IPS DF 6.9 (cell line): ENCODE data around the gene GADD45B.
"Not testable (repeated sequence)": the region's sequence is repeated elsewhere in the genome, so short reads cannot be mapped to it uniquely, and the experiment has no call there.

Source experiments
- DNase-seq: peaks from one replicate; pipeline ENCODE4 v3.0.0-alpha.2; 2013; ENCODE audit warnings: low read depth, low spot score
- H3K27ac ChIP-seq: one replicate; pipeline ENCODE4 v1.5.1; 2013; ENCODE audit warnings: low read length, control low read depth
- H3K27me3 ChIP-seq: 2 replicates; pipeline ENCODE4 v1.6.1; 2013; ENCODE audit warnings: mild to moderate bottlenecking, low read length; ENCODE audit not compliant: control insufficient read depth, insufficient read depth
- H3K36me3 ChIP-seq: 2 replicates; pipeline ENCODE4 v1.6.1; 2013; ENCODE audit warnings: low read length; ENCODE audit not compliant: control insufficient read depth, insufficient read depth
- H3K4me1 ChIP-seq: 2 replicates; pipeline ENCODE4 v1.6.1; 2013; ENCODE audit warnings: low read length; ENCODE audit not compliant: control insufficient read depth, insufficient read depth
- H3K4me3 ChIP-seq: 2 replicates; pipeline ENCODE4 v1.5.1; 2013; ENCODE audit warnings: mild to moderate bottlenecking, low read length
- H3K9me3 ChIP-seq: 2 replicates; pipeline ENCODE4 v1.6.1; 2013; ENCODE audit warnings: low read length, inconsistent platforms; ENCODE audit not compliant: control insufficient read depth, insufficient read depth
- WGBS: extraction: QIAGEN DNeasy Blood & Tissue Kit; methylation state at CpG from one replicate; pipeline ENCODE4 v1.1.7; 2013; ENCODE audit warnings: mixed read lengths, missing lambda C conversion rate; ENCODE audit not compliant: insufficient read length, insufficient coverage; 5-methylcytosine and 5-hydroxymethylcytosine counted together

The GADD45B gene

GRCh38 chr19:2500156-2500555 is 24.2 kb downstream of the GADD45B start:
- Histone ChIP-seq H3K27me3 (no peaks in the 10 kb centered on the region), H3K9me3 (no peaks in the 10 kb centered on the region), H3K27ac (no peak overlapping the region), H3K36me3 (no peaks in the 10 kb centered on the region), H3K4me1 (peaks cover 6% of the 10 kb centered on the region; the same call in 1 of the 2 replicates), H3K4me3 (no peak overlapping the region)
- DNase-seq, result no peak
- no CpG with 5 or more reads among the region's 13 CpGs for WGBS

GRCh38 chr19:2500841-2501261 is 24.9 kb downstream of the GADD45B start:
- no CpG with 5 or more reads among the region's 12 CpGs for WGBS
- no peak overlapping the region for H3K4me3 ChIP-seq
- peaks cover 6% of the 10 kb centered on the region; the same call in 1 of the 2 replicates for H3K4me1 ChIP-seq
- H3K9me3 ChIP-seq, result no peaks in the 10 kb centered on the region
- H3K36me3 ChIP-seq, result no peaks in the 10 kb centered on the region
- no peak for DNase-seq
- no peaks in the 10 kb centered on the region for H3K27me3 ChIP-seq
- H3K27ac ChIP-seq, result no peak overlapping the region

GRCh38 chr19:2503521-2504109 is 27.7 kb downstream of the GADD45B start:
- WGBS, result no CpG with 5 or more reads among the region's 21 CpGs
- DNase-seq, result no peak

GRCh38 chr19:2506656-2507055 is 30.7 kb downstream of the GADD45B start:
- not testable (repeated sequence) for DNase-seq, H3K36me3 ChIP-seq, H3K4me3 ChIP-seq, H3K27me3 ChIP-seq, H3K9me3 ChIP-seq, H3K4me1 ChIP-seq, H3K27ac ChIP-seq
- WGBS, result no CpG with 5 or more reads among the region's 8 CpGs

More at GRCh38 chr19:2503521-2504109, 27.7 kb downstream of the GADD45B start:
- H3K27ac ChIP-seq, result no peak overlapping the region
- no peaks in the 10 kb centered on the region for H3K36me3 ChIP-seq
- H3K4me1 ChIP-seq, result peaks cover 6% of the 10 kb centered on the region; the same call in 1 of the 2 replicates
- H3K4me3 ChIP-seq, result no peak overlapping the region
- H3K27me3 ChIP-seq, result no peaks in the 10 kb centered on the region
- H3K9me3 ChIP-seq, result no peaks in the 10 kb centered on the region

- H3K4me3 ChIP-seq, result no peak overlapping the region
- H3K4me1 ChIP-seq, result peaks cover 3% of the 10 kb centered on the region; the same call in 1 of the 2 replicates
- DNase-seq, result no peak
- WGBS, result no CpG with 5 or more reads among the region's 12 CpGs
- H3K36me3 ChIP-seq, result no peaks in the 10 kb centered on the region
- no peak overlapping the region for H3K27ac ChIP-seq
- no peaks in the 10 kb centered on the region for H3K9me3 ChIP-seq
- no peaks in the 10 kb centered on the region for H3K27me3 ChIP-seq
Observed at GRCh38 chr19:2507109-2507508, 31.2 kb downstream of the GADD45B start.

- Histone ChIP-seq H3K27me3 (no peaks in the 10 kb centered on the region), H3K9me3 (no peaks in the 10 kb centered on the region), H3K27ac (no peak overlapping the region), H3K36me3 (no peaks in the 10 kb centered on the region), H3K4me3 (no peak overlapping the region), H3K4me1 (peaks cover 4% of the 10 kb centered on the region; the same call in 1 of the 2 replicates)
- DNase-seq, result no peak
- no CpG with 5 or more reads among the region's 8 CpGs for WGBS
Observed at GRCh38 chr19:2509096-2509495, 33.2 kb downstream of the GADD45B start.

- DNase-seq, result no peak
- H3K4me1 ChIP-seq, result peaks cover 4% of the 10 kb centered on the region; the same call in 1 of the 2 replicates
- no CpG with 5 or more reads among the region's 22 CpGs for WGBS
- H3K27me3 ChIP-seq, result no peaks in the 10 kb centered on the region
- no peaks in the 10 kb centered on the region for H3K9me3 ChIP-seq
- H3K27ac ChIP-seq, result no peak overlapping the region
- no peaks in the 10 kb centered on the region for H3K36me3 ChIP-seq
- H3K4me3 ChIP-seq, result no peak overlapping the region
Observed at GRCh38 chr19:2511570-2511969, 35.6 kb downstream of the GADD45B start.

GRCh38 chr19:2511991-2512390 is 36.1 kb downstream of the GADD45B start:
- no CpG with 5 or more reads among the region's 21 CpGs for WGBS
- DNase-seq, result no peak
- Histone ChIP-seq H3K4me3 (no peak overlapping the region), H3K27ac (no peak overlapping the region), H3K27me3 (no peaks in the 10 kb centered on the region), H3K9me3 (no peaks in the 10 kb centered on the region), H3K36me3 (no peaks in the 10 kb centered on the region), H3K4me1 (peaks cover 4% of the 10 kb centered on the region; the same call in 1 of the 2 replicates)

- no CpG with 5 or more reads among the region's 41 CpGs for WGBS
Observed at GRCh38 chr19:2512523-2513431, 36.9 kb downstream of the GADD45B start.

GRCh38 chr19:2514981-2515518 is 39.1 kb downstream of the GADD45B start:
- Histone ChIP-seq H3K27me3 (no peaks in the 10 kb centered on the region), H3K4me3 (no peak overlapping the region), H3K9me3 (no peaks in the 10 kb centered on the region), H3K27ac (no peak overlapping the region), H3K36me3 (no peaks in the 10 kb centered on the region), H3K4me1 (peaks cover 4% of the 10 kb centered on the region; the same call in 1 of the 2 replicates)
- no CpG with 5 or more reads among the region's 16 CpGs for WGBS
- no peak for DNase-seq

More at GRCh38 chr19:2512523-2513431, 36.9 kb downstream of the GADD45B start:
- H3K27me3 ChIP-seq, result no peaks in the 10 kb centered on the region
- H3K9me3 ChIP-seq, result no peaks in the 10 kb centered on the region
- no peak for DNase-seq
- H3K4me1 ChIP-seq, result peaks cover 4% of the 10 kb centered on the region; the same call in 1 of the 2 replicates
- no peaks in the 10 kb centered on the region for H3K36me3 ChIP-seq
- H3K4me3 ChIP-seq, result no peak overlapping the region
- H3K27ac ChIP-seq, result no peak overlapping the region
